OCI-LY1 (cell line): ENCODE measurements around the gene SETD5.

ENCODE experiments used
- EZH2 ChIP-seq: fragments of 200-600 bp; sonication (generic), shearing (Covaris generic); IDR thresholded peaks from 2 replicates; pipeline ENCODE4 v1.8.0; 2017; ENCODE audit warnings: borderline replicate concordance, mixed run types, mild to moderate bottlenecking, antibody characterized with exemption, low read length, moderate library complexity, mixed read lengths
- TF ChIP-seq, protein P1 (sequence below): fragments of 200-600 bp; sonication (generic), shearing (Covaris generic); IDR thresholded peaks from 2 replicates; pipeline ENCODE4 v1.5.1; 2017; ENCODE audit warnings: mild to moderate bottlenecking, antibody characterized with exemption, low read length, moderate library complexity, mixed read lengths

DNA sequence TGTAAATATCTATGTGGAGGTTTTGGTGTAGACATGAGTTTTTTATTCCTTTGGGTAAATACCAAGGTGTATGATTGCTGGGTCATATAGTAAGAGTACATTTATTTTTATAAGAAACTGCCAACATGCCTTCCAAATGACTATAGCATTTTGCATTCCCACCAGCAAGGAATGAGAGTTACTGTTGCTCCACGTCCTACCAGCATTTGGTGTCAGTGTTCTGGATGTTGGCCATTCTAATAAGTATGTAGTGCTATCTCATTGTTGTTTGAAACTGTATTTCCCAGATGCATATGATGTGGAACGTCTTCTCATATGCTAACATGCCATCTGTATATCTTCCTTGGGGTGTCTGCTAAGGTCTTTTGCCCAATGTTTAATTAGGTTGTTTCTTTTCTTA lies 117.5 kb downstream of the SETD5 start:
- TF ChIP-seq, protein P1, sequence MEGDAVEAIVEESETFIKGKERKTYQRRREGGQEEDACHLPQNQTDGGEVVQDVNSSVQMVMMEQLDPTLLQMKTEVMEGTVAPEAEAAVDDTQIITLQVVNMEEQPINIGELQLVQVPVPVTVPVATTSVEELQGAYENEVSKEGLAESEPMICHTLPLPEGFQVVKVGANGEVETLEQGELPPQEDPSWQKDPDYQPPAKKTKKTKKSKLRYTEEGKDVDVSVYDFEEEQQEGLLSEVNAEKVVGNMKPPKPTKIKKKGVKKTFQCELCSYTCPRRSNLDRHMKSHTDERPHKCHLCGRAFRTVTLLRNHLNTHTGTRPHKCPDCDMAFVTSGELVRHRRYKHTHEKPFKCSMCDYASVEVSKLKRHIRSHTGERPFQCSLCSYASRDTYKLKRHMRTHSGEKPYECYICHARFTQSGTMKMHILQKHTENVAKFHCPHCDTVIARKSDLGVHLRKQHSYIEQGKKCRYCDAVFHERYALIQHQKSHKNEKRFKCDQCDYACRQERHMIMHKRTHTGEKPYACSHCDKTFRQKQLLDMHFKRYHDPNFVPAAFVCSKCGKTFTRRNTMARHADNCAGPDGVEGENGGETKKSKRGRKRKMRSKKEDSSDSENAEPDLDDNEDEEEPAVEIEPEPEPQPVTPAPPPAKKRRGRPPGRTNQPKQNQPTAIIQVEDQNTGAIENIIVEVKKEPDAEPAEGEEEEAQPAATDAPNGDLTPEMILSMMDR, result no peak
- TF ChIP-seq EZH2, result no peak
